ENCODE data around the gene PA2G4. TPM values are rescaled to one million over a fixed set of nuclear protein-coding genes. Genes with fewer than 3 reads are reported as not detected.

The PA2G4 gene
- total RNA-seq, 1 experiment from 2014 or later: 406 TPM

DNA sequence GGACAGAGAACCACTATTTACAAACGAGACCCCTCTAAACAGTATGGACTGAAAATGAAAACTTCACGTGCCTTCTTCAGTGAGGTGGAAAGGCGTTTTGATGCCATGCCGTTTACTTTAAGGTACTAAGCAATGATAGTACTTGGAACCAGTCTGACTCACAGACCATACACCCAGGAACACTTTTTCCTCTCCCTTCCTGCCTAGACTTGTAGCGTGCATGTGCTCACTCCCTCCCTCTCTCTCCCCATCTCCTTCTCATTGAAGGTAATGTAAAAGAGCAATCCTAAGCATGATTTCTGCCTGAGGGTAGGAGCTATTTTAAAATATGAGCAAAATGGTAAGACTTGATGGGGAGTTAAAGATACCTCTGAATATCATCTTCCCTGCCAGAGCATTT lies 6.2 kb downstream of the PA2G4 start:
- ChIA-PET POLR2A (ENCODE audit: unreplicated experiment) (no interaction called here), CTCF (no interaction called here)
- Histone ChIP-seq H3K9me3 (ENCODE audit: low read length) (no peaks in the 10 kb centered on the region), H3K9me2 (replicated peaks; ENCODE audit: low read length) (no peaks in the 10 kb centered on the region), H3K79me2 (ENCODE audit: low read length) (peaks cover 30% of the 10 kb centered on the region), H3F3A (ENCODE audit: low read length, unreplicated experiment) (peaks cover 2% of the 10 kb centered on the region), H3K9ac (ENCODE audit: low read length) (no peak overlapping the region), H3K4me1 (ENCODE audit: insufficient read depth, low read length) (peaks cover 20% of the 10 kb centered on the region), H3K27me3 (ENCODE audit: low read length) (no peaks in the 10 kb centered on the region), H2AFZ (ENCODE audit: low read length) (no peak overlapping the region), H3K27ac (ENCODE audit: low read length) (no peak overlapping the region), H4K20me1 (ENCODE audit: low read length) (peaks cover 16% of the 10 kb centered on the region), H3K4me2 (ENCODE audit: low read length) (no peak overlapping the region), H3K36me3 (ENCODE audit: low read depth, low read length) (peaks cover 67% of the 10 kb centered on the region), H3K4me3 (ENCODE audit: low read length) (no peak overlapping the region)
- no TSS peak for BruUV-seq (replicated peaks)
- TF ChIP-seq EZH2phosphoT487 (IDR thresholded peaks at IDR 0.05; ENCODE audit: borderline replicate concordance, low read length) (no peak), EZH2 (IDR thresholded peaks at IDR 0.05; ENCODE audit: low read length, unreplicated experiment) (no peak)
- TF ChIP-seq, protein P1, sequence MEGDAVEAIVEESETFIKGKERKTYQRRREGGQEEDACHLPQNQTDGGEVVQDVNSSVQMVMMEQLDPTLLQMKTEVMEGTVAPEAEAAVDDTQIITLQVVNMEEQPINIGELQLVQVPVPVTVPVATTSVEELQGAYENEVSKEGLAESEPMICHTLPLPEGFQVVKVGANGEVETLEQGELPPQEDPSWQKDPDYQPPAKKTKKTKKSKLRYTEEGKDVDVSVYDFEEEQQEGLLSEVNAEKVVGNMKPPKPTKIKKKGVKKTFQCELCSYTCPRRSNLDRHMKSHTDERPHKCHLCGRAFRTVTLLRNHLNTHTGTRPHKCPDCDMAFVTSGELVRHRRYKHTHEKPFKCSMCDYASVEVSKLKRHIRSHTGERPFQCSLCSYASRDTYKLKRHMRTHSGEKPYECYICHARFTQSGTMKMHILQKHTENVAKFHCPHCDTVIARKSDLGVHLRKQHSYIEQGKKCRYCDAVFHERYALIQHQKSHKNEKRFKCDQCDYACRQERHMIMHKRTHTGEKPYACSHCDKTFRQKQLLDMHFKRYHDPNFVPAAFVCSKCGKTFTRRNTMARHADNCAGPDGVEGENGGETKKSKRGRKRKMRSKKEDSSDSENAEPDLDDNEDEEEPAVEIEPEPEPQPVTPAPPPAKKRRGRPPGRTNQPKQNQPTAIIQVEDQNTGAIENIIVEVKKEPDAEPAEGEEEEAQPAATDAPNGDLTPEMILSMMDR (conservative IDR thresholded peaks at IDR 0.05; ENCODE audit: low read depth, low read length): no peak
- ATAC-seq (no peak), DNase-seq (no peak)
- intact Hi-C loops (cut with micrococcal nuclease): no loop called here

DNA sequence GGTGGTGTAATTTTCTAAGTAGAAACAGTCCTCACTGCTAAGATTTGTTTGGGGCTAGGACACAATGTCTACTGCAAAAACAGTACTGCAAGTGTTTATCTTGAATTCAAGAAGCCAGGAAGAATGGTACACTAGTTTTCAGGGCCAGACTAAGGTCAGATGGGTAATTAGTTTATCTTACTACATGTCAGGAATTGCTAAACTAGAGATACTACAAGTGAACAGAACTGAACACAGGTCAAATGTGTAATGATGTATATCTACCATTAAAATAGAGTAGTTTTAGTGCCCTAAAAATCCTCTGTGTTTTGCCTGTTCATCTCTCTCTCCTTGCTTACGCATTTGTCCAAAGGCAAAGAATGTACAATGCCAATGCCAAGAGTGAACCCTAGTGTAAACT lies 9.7 kb downstream of the PA2G4 start:
- no peak overlapping the region for H3K9ac ChIP-seq (ENCODE audit: low read length)
- intact Hi-C loops (cut with micrococcal nuclease): no loop called here
- H3K9me2 ChIP-seq (replicated peaks; ENCODE audit: low read length): no peaks in the 10 kb centered on the region
- DNase-seq: no peak
- H4K20me1 ChIP-seq (ENCODE audit: low read length): no peaks in the 10 kb centered on the region
- H3K4me2 ChIP-seq (ENCODE audit: low read length): no peak overlapping the region
- H3K4me3 ChIP-seq (ENCODE audit: low read length): no peak overlapping the region
- no peaks in the 10 kb centered on the region for H3K9me3 ChIP-seq (ENCODE audit: low read length)
- peaks cover 11% of the 10 kb centered on the region for H3K4me1 ChIP-seq (ENCODE audit: insufficient read depth, low read length)
- H2AFZ ChIP-seq (ENCODE audit: low read length): no peak overlapping the region
- ChIA-PET POLR2A (ENCODE audit: unreplicated experiment) (no interaction called here), CTCF (no interaction called here)
- H3K36me3 ChIP-seq (ENCODE audit: low read depth, low read length): peaks cover 45% of the 10 kb centered on the region
- H3K27me3 ChIP-seq (ENCODE audit: low read length): no peaks in the 10 kb centered on the region
- peaks cover 8% of the 10 kb centered on the region for H3F3A ChIP-seq (ENCODE audit: low read length, unreplicated experiment)
- no peak for ATAC-seq
- TF ChIP-seq, protein P1 (conservative IDR thresholded peaks at IDR 0.05; ENCODE audit: low read depth, low read length): no peak
- TF ChIP-seq EZH2phosphoT487 (IDR thresholded peaks at IDR 0.05; ENCODE audit: borderline replicate concordance, low read length): no peak
- TF ChIP-seq EZH2 (IDR thresholded peaks at IDR 0.05; ENCODE audit: low read length, unreplicated experiment): no peak
- H3K79me2 ChIP-seq (ENCODE audit: low read length): peaks cover 19% of the 10 kb centered on the region
- no peak overlapping the region for H3K27ac ChIP-seq (ENCODE audit: low read length)
- BruUV-seq (replicated peaks): no TSS peak

DNA sequence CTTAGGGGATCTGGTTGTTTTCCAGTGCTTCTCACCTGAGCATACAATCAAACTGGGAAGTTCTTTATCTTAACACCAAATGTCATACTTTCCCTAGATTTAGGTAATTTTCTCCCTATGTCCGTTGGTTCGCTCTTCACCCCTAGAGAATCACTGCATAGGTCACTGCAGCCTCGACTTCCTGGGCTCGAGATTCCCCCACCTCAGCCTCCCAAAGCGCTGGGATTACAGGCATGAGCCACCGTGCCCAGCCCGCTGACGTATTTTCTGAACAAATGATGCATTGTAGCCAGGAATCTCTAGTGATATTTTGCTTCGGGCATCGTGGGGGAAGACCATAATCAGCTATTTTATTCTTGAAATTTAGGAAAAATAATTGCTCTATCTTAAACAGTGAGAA lies 11.0 kb downstream of the PA2G4 start:
- Histone ChIP-seq H3K36me3 (ENCODE audit: low read depth, low read length) (peaks cover 36% of the 10 kb centered on the region), H3K27ac (ENCODE audit: low read length) (peak overlapping the region; percentile 90), H4K20me1 (ENCODE audit: low read length) (no peaks in the 10 kb centered on the region), H3K9me3 (ENCODE audit: low read length) (no peaks in the 10 kb centered on the region), H3K9ac (ENCODE audit: low read length) (peak overlapping the region; percentile 99), H3K4me3 (ENCODE audit: low read length) (peak overlapping the region; percentile 96), H3K4me1 (ENCODE audit: insufficient read depth, low read length) (peaks cover 23% of the 10 kb centered on the region), H2AFZ (ENCODE audit: low read length) (peak overlapping the region; percentile 88), H3K27me3 (ENCODE audit: low read length) (no peaks in the 10 kb centered on the region), H3F3A (ENCODE audit: low read length, unreplicated experiment) (peaks cover 8% of the 10 kb centered on the region), H3K4me2 (ENCODE audit: low read length) (peak overlapping the region; percentile 89), H3K9me2 (replicated peaks; ENCODE audit: low read length) (no peaks in the 10 kb centered on the region), H3K79me2 (ENCODE audit: low read length) (peaks cover 30% of the 10 kb centered on the region)
- DNase-seq (peak; percentile 23), ATAC-seq (no peak)
- POLR2A ChIA-PET (ENCODE audit: unreplicated experiment): interaction anchor here (0.8 kb wide), 1 partner anchor 36 kb away, joined by 4 read pairs; no protein-coding TSS in a partner anchor
- CTCF ChIA-PET: no interaction called here
- no TSS peak for BruUV-seq (replicated peaks)
- TF ChIP-seq, protein P1 (conservative IDR thresholded peaks at IDR 0.05; ENCODE audit: low read depth, low read length): no peak
- no peak for TF ChIP-seq EZH2phosphoT487 (IDR thresholded peaks at IDR 0.05; ENCODE audit: borderline replicate concordance, low read length)
- TF ChIP-seq EZH2 (IDR thresholded peaks at IDR 0.05; ENCODE audit: low read length, unreplicated experiment): no peak
- intact Hi-C loops (cut with micrococcal nuclease): loop anchor here (5.0 kb wide), 3 partner anchors 38 to 68 kb away; partner anchors contain the start of gene MYL6

All from PC-3 (cell line).